Endothelial cell of umbilical vein (primary cell): ENCODE measurements around the gene PPP2R2C. TPM values are rescaled to one million over a fixed set of nuclear protein-coding genes. Genes with fewer than 3 reads are reported as not detected.

Source experiments
- BruUV-seq: library from RNA; stranded (reverse); fragments of 400-500 nt; replicated peaks from 2 replicates; lab custom pipeline; 2021; lab: Mats Ljungman, UMichigan
- CTCF ChIA-PET: fragments of 300-600, 350-600 bp; sonication (Branson Sonifier 250); formaldehyde crosslinking; loops from one replicate; lab custom pipeline; 2021; ENCODE audit warnings: antibody characterized with exemption, inconsistent platforms; lab: Charles Lee
- POLR2A ChIA-PET: fragments of 300-600, 350-600 bp; sonication (Branson Sonifier 250); formaldehyde crosslinking; loops from one replicate; lab custom pipeline; 2021; ENCODE audit warnings: antibody characterized with exemption, inconsistent platforms; lab: Charles Lee
- DNase-seq: peaks from one replicate; pipeline ENCODE4 v3.0.0-alpha.2; 2011; ENCODE audit warnings: low read depth, low spot score
- FAIRE-seq: peaks from 2 replicates; lab custom pipeline; 2011; peaks lifted over from hg19 to GRCh38; lab: Jason Lieb, UNC
- H2AFZ ChIP-seq: 2 replicates; pipeline ENCODE4 v1.6.0; 2012; ENCODE audit warnings: low read depth, low read length, control low read depth, inconsistent platforms
- H3K27ac ChIP-seq: 2 replicates; pipeline ENCODE4 v1.5.1; 2011; ENCODE audit warnings: low read depth, mild to moderate bottlenecking, control low read depth, low read length, moderate library complexity; ENCODE audit not compliant: insufficient read depth
- H3K27me3 ChIP-seq, 2 experiments: 2 replicates each; pipeline versions ENCODE4 v1.6.0 to v1.6.1; 2011; ENCODE audit warnings: low read length in 2 of 2, mixed read lengths in 1 of 2; ENCODE audit not compliant: control insufficient read depth in 2 of 2, insufficient read depth in 2 of 2
- H3K36me3 ChIP-seq, 2 experiments: 2 replicates in 1 of 2; 3 replicates in 1 of 2; pipeline ENCODE4 v1.5.1; 2011; ENCODE audit warnings: low read length in 2 of 2, mild to moderate bottlenecking in 1 of 2, moderate library complexity in 1 of 2; ENCODE audit not compliant: control insufficient read depth in 2 of 2, insufficient read depth in 2 of 2; ENCODE audit errors: extremely low read depth in 1 of 2
- H3K4me1 ChIP-seq: 3 replicates; pipeline ENCODE4 v1.5.1; 2011; ENCODE audit warnings: mild to moderate bottlenecking, low read length; ENCODE audit not compliant: control insufficient read depth, insufficient read depth; ENCODE audit errors: extremely low read depth
- H3K4me2 ChIP-seq: 2 replicates; pipeline ENCODE4 v1.6.1; 2011; ENCODE audit warnings: low read length, control low read depth, mixed read lengths; ENCODE audit not compliant: insufficient read depth
- H3K4me3 ChIP-seq, 3 experiments: fragments of 200-600 bp in 1 of 3; sonication (generic), shearing (Covaris generic) in 1 of 3; replicated peaks in 1 of 3; 2 replicates each; pipeline ENCODE4 v1.5.1; 2011 to 2016; ENCODE audit warnings: control low read depth in 3 of 3, low read length in 3 of 3, mild to moderate bottlenecking in 2 of 3, inconsistent platforms in 1 of 3, low read depth in 1 of 3, moderate library complexity in 1 of 3; ENCODE audit not compliant: insufficient read depth in 1 of 3
- H3K79me2 ChIP-seq: 2 replicates; pipeline ENCODE4 v1.6.0; 2012; ENCODE audit warnings: low read length, inconsistent platforms; ENCODE audit not compliant: control insufficient read depth, insufficient read depth
- H3K9ac ChIP-seq: replicated peaks from 2 replicates; pipeline ENCODE3; 2011; ENCODE audit warnings: low read length, control low read depth; ENCODE audit not compliant: insufficient read depth; ENCODE audit errors: extremely low read depth
- H3K9me1 ChIP-seq: replicated peaks from 3 replicates; pipeline ENCODE4 v1.6.0; 2011; ENCODE audit warnings: mild to moderate bottlenecking, low read length; ENCODE audit not compliant: control insufficient read depth, insufficient read depth; ENCODE audit errors: extremely low read depth
- H3K9me3 ChIP-seq: replicated peaks from 2 replicates; pipeline ENCODE4 v1.5.1; 2012; ENCODE audit warnings: low read length, inconsistent platforms; ENCODE audit not compliant: control insufficient read depth, insufficient read depth
- H4K20me1 ChIP-seq: replicated peaks from 2 replicates; pipeline ENCODE3; 2011; ENCODE audit warnings: mild to moderate bottlenecking, low read length; ENCODE audit not compliant: control insufficient read depth, insufficient read depth; ENCODE audit errors: extremely low read depth
- CTCF ChIP-seq, 2 donors: IDR thresholded peaks; 1 replicate in 1 of 2; 2 replicates in 1 of 2; pipeline ENCODE4 v1.5.1; 2011; ENCODE audit warnings: low read length in 2 of 2, mild to moderate bottlenecking in 2 of 2, moderate library complexity in 2 of 2, control low read depth in 1 of 2, inconsistent platforms in 1 of 2, low read depth in 1 of 2; ENCODE audit not compliant: insufficient read depth in 1 of 2; ENCODE audit errors: extremely low read depth in 1 of 2
- EZH2 ChIP-seq: IDR thresholded peaks from 2 replicates; pipeline ENCODE4 v1.6.1; 2012; ENCODE audit warnings: borderline replicate concordance, low read depth, mild to moderate bottlenecking, moderate library complexity, low read length, inconsistent platforms; ENCODE audit not compliant: severe bottlenecking
- FOS ChIP-seq: IDR thresholded peaks from 2 replicates; pipeline ENCODE4 v1.6.1; 2011; ENCODE audit warnings: mild to moderate bottlenecking, low read length, moderate library complexity, borderline replicate concordance; ENCODE audit not compliant: insufficient read depth
- GATA2 ChIP-seq: IDR thresholded peaks from 2 replicates; pipeline ENCODE4 v1.7.0; 2011; ENCODE audit warnings: low read depth, mild to moderate bottlenecking, moderate library complexity, mixed read lengths, low read length; ENCODE audit not compliant: insufficient read length, insufficient read depth
- JUN ChIP-seq: IDR thresholded peaks from 2 replicates; pipeline ENCODE4 v1.6.1; 2011; ENCODE audit warnings: borderline replicate concordance, low read depth; ENCODE audit not compliant: insufficient read length, insufficient read depth
- MAX ChIP-seq: IDR thresholded peaks from 2 replicates; pipeline ENCODE4 v1.6.1; 2011; ENCODE audit not compliant: insufficient read depth, insufficient read length
- MYC ChIP-seq: IDR thresholded peaks from one replicate; pipeline ENCODE4 v1.6.1; 2011; ENCODE audit warnings: mild to moderate bottlenecking, low read depth, low read length
- POLR2A ChIP-seq: IDR thresholded peaks from 2 replicates; pipeline ENCODE4 v1.6.1; 2012; ENCODE audit warnings: low read depth, mild to moderate bottlenecking, control low read depth, low read length
- POLR2AphosphoS5 ChIP-seq: IDR thresholded peaks from 2 replicates; pipeline ENCODE4 v1.6.1; 2012; ENCODE audit warnings: low read depth, mild to moderate bottlenecking, control low read depth, low read length, moderate library complexity; ENCODE audit not compliant: insufficient read depth
- dilution Hi-C: fragments of 300-500 bp; cut with MboI; formaldehyde crosslinking; loops from one replicate; pipeline ENCODE4 v1.15.0; 2019; ENCODE audit warnings: low sequenced_read_pairs; ENCODE audit not compliant: extremely low pct_ligation_motif_present
- intact Hi-C: fragments of 100-400 bp; cut with micrococcal nuclease; formaldehyde crosslinking; loops from one replicate; pipeline ENCODE4 v1.10.0; 2022
- polyA plus RNA-seq, 4 experiments: library from polyadenylated mRNA; depleted of rRNA in 3 of 4; stranded (reverse) in 3 of 4; unstranded in 1 of 4; fragments of >200 nt; gene quantifications; 2 replicates each; pipeline versions ENCODE4 v1.2.1 to v1.2.3, GENCODE V29; 2011 to 2012; ENCODE audit warnings: missing spikeins in 1 of 4
- total RNA-seq: library from RNA; stranded (reverse); gene quantifications from 2 replicates; pipeline ENCODE4 v1.2.3, GENCODE V29; 2021

Gene PPP2R2C
- total and polyA plus RNA-seq, 2 donors (not counting 3 experiments of a cell fraction or from before 2014, with no cell fraction given), result 0.03 to 0.09 TPM

GRCh38 chr4:6364581-6364980 is 107.8 kb downstream of the PPP2R2C start:
- Histone ChIP-seq H3K4me2 (no peak overlapping the region), H3K36me3 (no peaks in the 10 kb centered on the region), H3K9me1 (no peaks in the 10 kb centered on the region), H3K9ac (no peak overlapping the region), H3K9me3 (no peaks in the 10 kb centered on the region), H3K79me2 (no peaks in the 10 kb centered on the region), H3K4me1 (no peaks in the 10 kb centered on the region), H3K27ac (no peak overlapping the region), H2AFZ (no peak overlapping the region), H3K27me3 (no peaks in the 10 kb centered on the region), H3K4me3 (no peak overlapping the region), H4K20me1 (no peaks in the 10 kb centered on the region)
- no peak for DNase-seq
- CTCF ChIA-PET, result no interaction called here
- dilution Hi-C loops (no loop called here), intact Hi-C loops (no loop called here)
- no peak for FAIRE-seq
- TF ChIP-seq GATA2 (no peak), CTCF (IDR thresholded peaks at IDR 0.05; ENCODE audit: extremely low read depth in 1 of 2, insufficient read depth in 1 of 2, low read depth in 1 of 2, low read length in 2 of 2) (no peak), POLR2AphosphoS5 (no peak), MYC (no peak), FOS (no peak), JUN (no peak), MAX (no peak), EZH2 (no peak), POLR2A (no peak)
- BruUV-seq, result no TSS peak
- POLR2A ChIA-PET, result no interaction called here
